ENCODE data around the gene CACNA2D1.

- TF ChIP-seq CTCF (IDR thresholded peaks at IDR 0.05 in 2 of 3, conservative IDR thresholded peaks at IDR 0.05 in 1 of 3; ENCODE audit: borderline replicate concordance in 1 of 3, insufficient read depth in 1 of 3, low read depth in 2 of 3, low read length in 2 of 3) (no peak), POLR2AphosphoS5 (IDR thresholded peaks at IDR 0.05; ENCODE audit: low read depth, low read length) (no peak), EGR1 (IDR thresholded peaks at IDR 0.05; ENCODE audit: low read depth) (no peak), EZH2 (IDR thresholded peaks at IDR 0.05) (no peak), SP1 (IDR thresholded peaks at IDR 0.05; ENCODE audit: low read depth) (no peak), POLR2A (IDR thresholded peaks at IDR 0.05; ENCODE audit: borderline replicate concordance, extremely low read depth, insufficient read depth, insufficient read length) (no peak), TCF7L2 (IDR thresholded peaks at IDR 0.05; ENCODE audit: borderline replicate concordance, extremely low read depth, insufficient read depth, insufficient read length) (no peak), RAD21 (IDR thresholded peaks at IDR 0.05; ENCODE audit: low read depth) (no peak), EZH2phosphoT487 (IDR thresholded peaks at IDR 0.05; ENCODE audit: borderline replicate concordance) (no peak), JUND (IDR thresholded peaks at IDR 0.05) (no peak)
Measured at GRCh38 chr7:82211333-82211732, 232.2 kb downstream of the CACNA2D1 start.

Measured in HCT116 (cell line).